ENCODE results near the gene HMGCL.
"Not testable (repeated sequence)": the region's sequence is repeated elsewhere in the genome, so short reads cannot be mapped to it uniquely, and the experiment has no call there.

HMGCL gene

DNA sequence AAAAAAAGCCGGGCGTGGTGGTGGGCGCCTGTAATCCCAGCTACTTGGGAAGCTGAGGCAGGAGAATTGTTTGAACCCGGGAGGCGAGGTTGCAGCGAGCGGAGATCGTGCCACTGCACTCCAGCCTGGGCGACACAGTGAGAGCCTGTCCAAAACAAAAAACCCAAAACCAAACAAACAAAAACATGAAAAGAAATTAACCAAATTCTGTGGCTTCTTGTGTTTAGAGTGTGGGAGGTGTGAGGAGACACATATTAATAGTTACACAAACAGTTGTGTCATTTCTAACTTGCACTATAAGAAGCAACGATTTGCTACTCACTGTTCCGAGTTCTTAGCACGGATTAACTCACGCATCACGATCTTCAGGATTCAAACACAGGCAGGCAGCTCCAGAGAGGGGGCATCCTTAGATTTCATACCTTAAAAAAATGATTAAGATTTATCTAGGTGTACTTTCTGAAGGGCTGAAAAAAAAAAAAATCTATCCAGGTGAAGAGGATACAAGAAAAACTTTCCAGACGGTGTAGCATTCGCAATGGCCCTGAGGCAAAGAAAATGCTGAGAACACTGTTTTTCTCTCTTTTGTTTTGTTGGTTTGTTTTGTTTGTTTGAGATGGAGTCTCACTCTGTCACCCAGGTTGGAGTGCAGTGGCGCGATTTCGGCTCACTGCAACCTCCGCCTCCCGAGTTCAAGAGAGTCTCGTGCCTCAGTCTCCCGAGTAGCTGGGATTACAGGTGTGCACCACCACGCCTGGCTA is 713 bp upstream of the HMGCL start:
- no peak for DNase-seq

DNA sequence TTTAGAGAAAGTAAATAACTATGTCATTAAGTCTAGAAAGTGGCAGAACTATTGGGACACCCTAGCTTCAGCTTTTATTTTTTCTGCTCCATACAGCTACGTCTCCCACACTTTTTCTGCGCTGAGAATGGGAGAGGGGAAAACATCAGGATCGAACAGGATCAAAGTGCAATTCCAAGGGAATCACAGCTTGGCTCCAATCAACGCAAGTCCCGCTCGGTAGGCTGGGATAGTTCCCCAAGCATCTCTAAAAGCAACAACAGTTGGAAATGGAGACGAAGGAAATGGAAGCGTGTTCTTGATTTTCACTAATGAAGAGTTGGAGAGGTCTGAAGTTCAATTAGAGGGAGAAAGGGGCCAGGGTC is 536 bp downstream of the HMGCL start:
- no peak for DNase-seq

DNA sequence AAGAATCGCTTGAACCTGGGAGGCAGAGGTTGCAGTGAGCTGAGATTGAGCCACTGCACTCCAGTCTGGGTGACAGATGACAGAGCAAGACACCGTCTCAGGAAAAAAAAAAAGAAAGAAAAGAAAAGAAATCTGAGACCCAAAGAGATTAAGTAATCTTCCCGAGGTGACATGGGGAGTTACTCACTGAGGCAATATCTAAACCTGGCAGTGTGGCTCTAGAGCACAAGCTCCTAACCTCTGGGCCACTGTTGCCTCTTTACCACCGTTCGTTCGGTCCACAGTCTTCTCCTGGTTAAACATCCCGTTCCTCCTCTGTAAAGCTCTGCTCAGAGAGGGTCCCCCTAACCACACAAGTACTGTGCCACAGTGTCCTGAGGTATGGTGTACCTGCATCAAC is 1.5 kb downstream of the HMGCL start:
- DNase-seq, result no peak

DNA sequence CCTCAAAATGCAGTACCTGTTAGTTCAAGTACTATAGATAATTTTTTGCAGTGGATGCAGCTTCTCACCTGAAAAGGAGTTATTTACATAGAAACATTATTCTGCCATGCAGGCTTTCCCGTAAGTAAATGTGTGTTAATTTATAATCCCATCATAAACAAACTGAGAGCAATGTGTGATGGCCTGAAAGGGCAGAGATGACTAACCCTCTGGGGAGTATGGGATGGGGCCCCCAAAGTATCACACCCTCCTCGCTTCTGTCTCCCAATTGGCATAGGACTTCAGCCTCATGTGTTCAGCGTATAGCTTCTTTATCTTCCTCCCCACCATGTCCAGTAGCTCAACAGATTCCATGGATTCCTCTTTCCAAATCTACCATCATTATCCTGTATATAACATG is 7.6 kb downstream of the HMGCL start:
- no peak for DNase-seq

DNA sequence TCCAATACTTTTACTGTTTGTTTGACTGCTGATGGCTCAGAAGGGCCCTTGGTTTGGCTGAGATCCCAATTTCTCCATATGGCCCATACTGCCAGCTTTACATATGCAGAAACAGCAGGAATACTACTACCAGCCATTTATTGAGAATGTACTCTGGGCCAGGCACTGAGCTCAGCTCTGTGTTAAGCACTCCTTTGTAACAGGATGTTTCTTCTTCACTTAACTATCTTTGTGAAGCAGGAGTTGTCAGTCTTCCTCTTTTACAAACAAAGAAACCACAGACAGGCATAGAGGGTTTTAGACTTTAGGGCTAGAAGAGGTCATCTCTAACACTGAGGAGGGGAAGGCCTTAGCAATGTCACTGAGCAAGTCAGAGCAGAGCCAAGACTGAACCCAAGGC is 8.3 kb downstream of the HMGCL start:
- no peak for DNase-seq

DNA sequence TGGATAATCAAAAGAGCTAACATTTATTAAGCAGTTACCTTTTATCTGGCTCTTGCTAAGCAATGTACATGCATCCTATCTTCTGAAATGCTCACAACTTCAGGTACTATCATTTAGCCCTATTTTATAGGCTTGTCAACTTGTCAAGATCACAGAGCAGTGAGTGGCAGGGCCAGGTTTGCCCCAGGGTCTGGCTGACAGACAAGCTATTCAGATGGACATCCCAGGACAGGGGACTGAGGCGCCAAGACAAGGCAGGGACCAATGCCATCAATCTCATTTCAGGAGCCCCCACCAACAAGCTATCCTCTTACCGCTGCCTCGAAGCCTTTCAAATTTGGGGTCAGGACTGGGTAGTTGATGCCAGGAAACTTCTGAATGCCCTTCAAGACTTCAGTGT is 8.9 kb downstream of the HMGCL start:
- DNase-seq, result no peak

DNA sequence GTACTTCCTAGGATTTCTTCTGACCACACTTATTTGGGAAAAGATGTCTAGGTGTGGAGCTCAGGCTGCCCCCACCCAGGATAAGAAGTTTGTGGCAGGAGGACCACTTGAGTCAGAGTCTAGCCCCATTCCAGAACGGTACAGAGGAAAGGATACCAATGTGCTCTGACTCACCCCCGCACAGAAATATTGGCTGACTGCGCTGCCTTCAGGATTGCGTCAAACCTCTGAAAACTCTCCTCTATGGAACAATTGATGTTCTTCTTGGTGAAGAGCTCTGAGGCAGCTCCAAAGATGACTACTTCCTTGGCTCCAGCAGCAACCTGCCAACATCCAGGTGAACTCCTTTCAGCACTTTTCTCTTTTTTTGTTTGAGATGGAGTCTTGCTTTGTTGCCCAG is 11.2 kb downstream of the HMGCL start:
- DNase-seq, result no peak

DNA sequence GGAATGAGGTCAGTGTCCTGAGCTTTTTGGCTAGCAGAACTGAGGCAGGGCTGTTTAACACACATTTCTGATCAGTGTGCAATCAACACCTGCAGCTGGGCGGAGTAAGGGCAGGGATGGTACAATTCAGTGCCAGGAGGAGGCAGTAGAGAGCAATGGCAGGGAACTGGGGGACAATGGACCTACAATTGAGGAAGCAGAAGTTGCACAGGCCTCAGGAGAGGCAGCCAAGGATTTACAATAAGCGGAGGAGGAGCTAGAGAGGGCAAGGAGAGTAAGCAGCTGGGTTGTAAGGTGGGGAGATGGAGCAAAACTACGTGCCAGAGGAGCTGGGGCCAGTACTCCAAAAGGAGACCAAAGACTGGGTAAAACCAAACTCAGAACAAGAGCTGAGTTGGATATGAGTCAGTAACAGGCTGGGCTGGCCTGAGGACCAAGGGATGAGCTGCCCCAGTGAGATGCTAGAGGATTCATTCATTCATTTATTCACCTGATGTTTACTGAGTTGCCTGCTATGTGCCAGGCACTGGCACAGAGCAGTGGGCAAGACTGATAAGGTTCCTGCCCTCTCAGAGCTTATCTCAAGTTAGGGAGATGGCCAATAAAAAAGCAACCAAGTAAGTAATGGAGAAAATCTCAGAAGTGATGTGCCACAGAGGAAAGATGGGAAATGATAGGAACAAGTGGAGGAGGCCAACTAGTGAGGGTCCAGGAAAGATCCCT is 14.2 kb downstream of the HMGCL start:
- no peak for DNase-seq

DNA sequence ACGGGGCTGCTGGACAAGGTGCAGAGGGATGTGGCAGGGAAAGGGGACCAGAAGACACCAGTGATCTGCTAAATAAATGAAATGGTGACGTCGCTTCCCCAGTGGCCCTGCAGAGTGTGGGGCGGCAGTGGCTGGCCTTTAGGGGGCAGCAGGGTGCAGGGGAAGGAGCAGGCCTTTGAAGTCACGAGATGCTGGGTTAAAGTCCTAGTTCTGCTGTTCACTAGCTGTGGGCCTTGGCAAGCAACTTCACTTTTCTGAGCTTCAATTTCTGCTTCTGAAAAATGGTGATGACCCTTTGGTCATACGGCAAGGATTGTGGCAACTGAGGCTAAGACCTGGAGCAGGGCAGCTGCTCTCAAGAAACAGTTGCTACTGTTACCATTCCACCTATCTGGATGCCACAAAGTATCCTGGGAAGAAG is 15.5 kb downstream of the HMGCL start:
- DNase-seq, result peak; percentile 45

DNA sequence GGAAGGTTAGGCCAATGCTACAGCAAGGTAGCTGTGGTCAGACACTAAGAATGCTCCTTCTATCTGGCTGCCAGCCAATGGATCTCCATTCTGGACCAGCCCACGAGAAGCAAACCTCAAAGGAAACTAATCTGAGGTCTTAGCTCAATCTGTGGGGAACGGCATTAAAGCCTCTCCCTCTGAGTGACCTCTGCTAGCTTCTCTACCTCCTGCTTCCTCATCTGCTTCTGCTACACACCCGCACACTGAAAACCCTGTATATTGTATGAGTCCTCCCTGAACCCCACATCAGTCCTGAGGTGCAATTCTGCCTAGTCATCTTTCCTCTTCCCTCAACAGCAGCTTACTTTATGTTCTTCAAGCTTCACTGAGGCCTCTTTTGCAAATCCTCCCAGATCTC is 17.8 kb downstream of the HMGCL start:
- DNase-seq, result no peak

DNA sequence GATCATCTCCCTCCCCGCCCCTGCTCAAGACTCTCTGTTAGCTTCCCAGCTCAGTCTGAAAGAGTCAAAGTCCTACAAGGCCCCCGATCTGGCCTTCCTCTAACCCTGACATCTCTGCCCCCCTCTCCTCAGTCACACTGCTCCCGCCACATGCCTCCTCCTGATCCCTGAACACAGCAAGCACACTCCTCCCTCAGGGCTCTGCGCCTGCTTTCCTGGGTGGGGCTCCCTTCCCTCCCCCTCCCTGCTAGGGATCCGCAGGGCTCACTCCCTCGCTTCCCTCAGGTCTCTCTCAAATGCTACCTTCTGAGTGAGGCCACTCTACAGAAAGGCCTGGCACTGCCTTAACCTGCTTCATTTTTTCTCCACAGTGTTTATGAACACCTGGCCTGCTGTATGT is 18.9 kb downstream of the HMGCL start:
- no peak for DNase-seq

DNA sequence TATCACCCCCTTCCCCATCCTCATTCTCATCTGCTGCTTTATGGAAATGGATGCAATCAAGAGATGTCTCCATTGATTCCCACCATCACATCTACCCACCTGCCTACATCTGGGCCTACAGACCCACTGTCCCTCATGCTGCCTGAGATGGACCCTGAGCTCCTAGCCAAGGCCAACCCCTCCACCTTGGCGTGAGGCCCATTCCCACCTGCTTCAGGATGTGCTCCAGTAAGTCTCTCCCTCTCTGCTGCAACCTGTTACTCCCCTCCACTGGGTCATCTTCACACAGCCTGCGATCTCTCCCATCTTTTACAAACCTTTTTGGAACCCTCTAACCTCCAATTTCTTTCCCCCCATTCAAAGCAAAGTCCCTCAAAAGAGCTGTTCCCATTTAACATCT is 20.2 kb downstream of the HMGCL start:
- no peak for DNase-seq

DNA sequence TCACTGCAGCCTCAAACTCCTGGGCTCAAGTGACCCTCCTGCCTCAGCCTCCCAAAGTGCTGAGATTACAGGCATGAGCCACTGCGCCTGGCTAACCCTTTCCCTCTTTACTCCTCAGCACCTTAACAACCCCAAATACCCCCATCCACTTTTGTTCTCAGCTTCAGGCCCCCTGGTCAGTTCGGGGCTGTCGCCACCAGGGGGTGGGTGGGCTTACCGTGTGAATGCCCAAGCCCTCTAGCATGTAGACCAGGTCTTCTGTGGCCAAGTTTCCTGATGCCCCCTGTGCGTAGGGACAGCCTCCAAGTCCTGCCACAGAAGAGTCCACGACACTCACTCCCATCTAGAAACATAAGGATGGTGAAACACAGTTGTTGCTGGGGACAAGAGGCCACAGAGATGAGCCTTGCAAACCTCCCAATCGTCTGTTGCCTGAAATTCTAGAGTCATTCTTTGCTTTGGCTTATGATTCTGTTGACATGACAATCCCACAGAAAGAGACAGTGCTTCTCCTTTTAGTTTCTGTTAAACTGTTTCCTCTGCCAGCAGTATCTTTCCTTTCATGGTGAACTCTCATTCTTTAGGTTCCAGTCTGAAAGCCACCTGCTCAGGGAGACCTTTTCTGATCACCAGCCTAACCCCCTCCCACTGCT is 20.9 kb downstream of the HMGCL start:
- no peak for DNase-seq

DNA sequence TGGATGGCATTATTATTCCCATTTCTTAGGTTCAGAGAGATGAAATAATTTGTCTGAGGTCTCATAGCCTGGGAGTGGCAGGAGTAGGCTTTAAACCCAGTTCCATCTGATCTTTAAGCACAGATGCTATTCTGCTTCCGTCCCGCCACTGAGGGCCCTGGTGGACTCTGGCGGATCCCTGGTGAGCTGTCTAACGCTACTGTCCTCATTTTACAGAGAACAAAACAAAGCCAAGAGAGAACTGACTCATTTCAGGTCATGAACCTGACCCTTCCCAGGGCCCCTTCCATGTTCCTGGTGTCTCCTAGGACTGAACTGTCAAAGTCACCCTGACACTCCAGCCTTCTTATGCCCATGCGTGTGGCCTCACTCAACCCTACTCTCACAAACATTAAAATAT is 21.6 kb downstream of the HMGCL start:
- DNase-seq, result no peak

DNA sequence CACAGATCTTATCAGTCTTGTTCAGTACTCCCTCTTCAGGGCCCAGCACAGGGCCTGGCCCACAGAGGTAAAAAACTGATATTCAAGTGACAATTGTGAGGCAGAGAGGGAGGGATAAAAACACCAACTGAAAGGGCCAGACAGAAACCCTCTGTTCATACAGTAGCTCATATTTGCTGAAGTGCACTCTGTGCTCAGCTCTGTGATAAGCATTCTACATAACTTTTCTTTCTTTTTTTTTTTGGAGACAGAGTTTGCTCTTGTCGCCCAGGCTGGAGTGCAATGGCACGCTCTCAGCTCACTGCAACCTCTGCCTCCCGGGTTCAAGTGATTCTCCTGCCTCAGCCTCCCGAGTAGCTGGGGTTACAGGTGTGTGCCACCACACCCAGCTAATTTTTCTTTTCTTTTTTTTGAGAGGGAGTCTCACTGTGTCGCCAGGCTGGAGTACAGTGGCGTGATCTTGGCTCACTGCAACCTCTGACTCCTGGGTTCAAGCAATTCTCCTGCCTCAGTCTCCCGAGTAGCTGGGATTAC is 22.4 kb downstream of the HMGCL start:
- not testable (repeated sequence) for DNase-seq

DNA sequence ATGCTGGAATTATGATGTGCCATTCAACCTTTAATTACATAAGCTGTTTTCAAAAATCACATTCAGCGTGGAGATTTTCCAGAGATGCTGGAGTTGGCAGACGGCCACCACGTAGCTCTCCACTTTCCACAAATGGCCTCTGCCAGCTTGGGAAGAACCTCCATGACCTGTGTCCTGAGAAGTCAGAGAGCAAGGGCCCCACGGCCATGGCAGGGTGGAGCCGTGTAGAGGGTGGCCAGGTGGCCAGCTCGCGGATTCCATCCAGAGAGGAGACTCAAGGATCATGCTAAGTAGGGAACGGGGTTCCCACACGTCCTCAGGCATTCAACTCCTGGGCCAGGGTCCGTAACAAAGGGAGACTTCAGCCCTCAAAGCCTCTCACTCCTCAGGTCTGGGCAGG is 23.4 kb downstream of the HMGCL start:
- DNase-seq, result peak; percentile 21

DNA sequence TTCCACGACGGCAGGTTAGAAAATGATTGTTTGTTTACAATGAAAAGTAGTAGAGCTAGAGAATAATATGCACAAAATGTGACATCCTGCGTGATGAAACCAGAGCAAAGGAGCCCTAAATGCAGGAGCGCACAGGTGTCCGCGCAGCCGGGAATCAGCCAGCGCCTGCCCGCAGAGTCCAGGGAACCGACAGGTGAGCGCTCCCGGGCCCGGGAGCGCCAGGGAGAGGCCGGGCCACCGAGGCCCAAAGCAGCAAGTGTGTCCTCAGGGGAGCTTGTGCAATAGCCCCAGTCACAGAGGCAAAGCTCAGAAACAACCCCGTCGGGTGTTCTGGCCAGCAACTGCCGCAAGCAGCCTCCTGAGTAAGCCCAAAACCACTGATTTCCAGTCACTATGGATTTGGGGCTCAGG is 23.9 kb downstream of the HMGCL start:
- no peak for DNase-seq

DNA sequence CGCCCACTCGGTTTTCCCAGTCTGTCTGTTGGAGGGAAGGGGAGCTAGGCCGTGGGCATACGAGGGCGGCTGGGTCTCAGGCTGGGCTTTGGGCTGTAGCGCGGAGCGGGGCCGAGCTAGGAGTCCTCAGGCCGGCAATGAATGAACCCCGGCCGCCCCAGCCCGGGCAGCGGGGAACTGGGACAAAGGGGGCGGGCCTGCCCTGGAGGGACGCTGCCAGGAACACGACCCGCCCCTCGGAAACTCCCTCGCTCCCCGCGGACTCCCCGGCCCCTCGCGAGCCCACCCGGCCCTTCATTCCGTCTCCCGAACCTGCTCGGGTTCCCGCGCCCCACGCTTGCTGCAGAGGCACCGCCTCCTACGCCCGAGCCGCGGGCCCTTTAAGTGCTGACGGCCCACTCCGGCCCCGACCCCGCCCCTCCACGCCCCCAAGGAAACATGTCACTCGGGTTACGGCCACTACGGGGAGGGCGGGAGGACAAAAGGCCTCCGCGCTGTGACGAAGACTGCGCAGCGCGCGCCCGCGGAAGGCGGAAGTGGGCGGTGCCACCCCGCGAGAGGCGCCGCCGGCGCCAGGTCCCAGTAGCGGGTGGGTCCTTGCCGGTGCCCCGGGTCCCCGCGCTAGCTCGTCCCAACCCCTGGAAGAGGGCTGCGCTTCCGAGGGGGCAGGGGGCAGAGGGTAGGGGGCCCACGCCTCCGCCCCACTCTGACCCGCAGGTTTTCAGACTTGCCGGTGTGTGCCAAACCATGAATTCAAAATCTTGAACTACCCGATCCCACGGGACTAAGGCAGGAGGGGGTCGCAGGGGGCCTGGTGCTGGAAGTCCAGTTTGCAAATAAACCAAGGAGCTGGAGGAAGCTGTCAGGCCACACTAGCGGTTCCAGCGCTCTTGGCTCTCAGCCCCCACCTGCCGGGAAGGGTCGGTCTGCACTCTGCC is 24.6 kb downstream of the HMGCL start, which contains the start of gene GALE:
Gene GALE (minus strand): TSS at position 355 of the 938 bp plus-strand sequence. CDS start 1,747 bp downstream, outside the sequence.
- peak; percentile 95 for DNase-seq

DNA sequence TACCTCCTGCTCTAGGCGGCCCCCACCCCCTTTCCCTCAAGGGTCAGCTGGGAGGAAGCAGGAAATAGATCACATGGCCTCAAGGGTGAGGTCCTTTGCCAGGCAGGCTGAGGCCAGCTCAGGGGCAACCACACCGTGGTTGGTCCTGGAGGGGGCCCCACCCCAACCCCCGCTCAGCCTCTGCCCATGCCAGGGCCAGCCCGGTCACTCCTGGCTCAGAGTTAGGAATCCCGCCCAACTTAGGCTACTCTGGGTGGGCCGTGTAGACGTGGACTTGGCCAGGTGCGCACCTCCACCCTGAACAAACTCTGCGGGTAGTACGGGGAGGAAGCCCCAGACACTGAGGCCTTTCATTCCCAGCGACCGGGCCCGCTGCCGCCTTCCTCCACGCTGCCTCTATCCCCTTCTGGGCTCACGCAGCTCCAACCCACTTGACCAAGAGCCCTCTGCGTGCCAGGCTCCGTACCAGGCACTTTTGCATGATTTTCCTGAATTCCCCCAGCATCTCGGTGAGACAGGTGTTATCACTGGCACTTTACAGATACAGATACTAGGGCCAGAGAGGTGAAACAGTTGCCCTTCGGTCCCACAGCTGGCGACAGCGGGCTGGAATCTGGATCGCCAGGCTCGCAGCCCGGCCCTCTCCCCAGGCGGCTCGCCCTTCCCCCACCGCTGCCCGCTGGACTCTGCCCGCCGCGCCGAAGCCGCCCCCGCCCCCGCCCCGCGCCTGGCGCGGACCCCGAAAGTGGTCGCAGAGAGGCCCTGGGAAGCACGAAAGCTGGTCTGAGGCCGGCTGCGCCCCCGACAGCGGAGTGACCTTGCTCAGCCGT is 25.4 kb downstream of the HMGCL start:
- DNase-seq, result no peak

DNA sequence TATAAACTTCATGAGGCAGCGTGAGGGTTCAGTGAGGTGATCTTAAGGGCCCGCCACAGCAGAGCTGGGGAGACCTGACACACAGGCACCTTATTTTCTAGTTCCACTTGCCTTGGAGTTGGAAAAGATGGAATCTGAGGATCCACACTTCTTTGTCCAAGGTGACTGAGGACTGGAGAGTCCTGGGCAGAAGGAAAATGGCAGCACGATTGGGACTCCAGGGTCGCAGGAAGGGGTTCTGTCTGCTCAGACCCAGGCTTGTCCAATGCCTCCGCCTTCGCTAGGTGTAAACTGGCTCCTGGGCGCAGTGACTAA is 26.0 kb downstream of the HMGCL start:
- no peak for DNase-seq

DNA sequence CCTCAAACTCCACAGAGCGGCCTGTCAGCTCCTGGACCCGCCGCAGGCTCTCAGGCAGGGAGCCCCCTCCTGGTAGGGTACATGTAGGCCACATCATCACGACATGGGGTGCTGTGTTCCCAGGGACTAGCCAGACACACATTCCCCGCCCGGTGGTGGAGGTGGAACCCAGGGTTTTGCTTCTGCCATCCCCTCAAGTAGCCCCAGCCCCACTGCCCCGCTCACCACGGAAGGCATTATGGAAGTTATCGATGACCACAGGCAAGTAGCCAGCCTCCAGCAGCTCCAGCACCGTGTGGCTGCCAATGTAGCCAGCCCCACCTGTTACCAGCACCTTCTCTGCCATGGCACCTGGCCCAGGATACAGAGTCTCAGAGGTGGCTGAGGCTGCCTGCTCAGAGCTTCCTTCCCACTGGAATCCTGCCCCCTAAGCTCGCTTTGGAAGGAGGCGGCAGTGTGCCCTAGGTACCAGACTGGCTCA is 26.5 kb downstream of the HMGCL start:
- DNase-seq, result no peak
